Measurements from ENCODE around the gene ALPI. TPM values are rescaled to one million over a fixed set of nuclear protein-coding genes. Genes with fewer than 3 reads are reported as not detected.

ALPI gene
- polyA plus RNA-seq, 4 donors = 0.06 to 0.09 TPM; not detected in 2

- no peak for DNase-seq (ENCODE audit: low read depth in 4 of 4, low spot score in 3 of 4)
Measured at GRCh38 chr2:232483311-232483922, 27.5 kb downstream of the ALPI start.

GRCh38 chr2:232483923-232484627, 28.1 kb downstream of the ALPI start:
- no peak for DNase-seq (ENCODE audit: low read depth in 4 of 4, low spot score in 3 of 4)

- no peak for DNase-seq (ENCODE audit: low read depth in 4 of 4, low spot score in 3 of 4)
Measured at GRCh38 chr2:232484628-232485347, 28.8 kb downstream of the ALPI start.

DNA sequence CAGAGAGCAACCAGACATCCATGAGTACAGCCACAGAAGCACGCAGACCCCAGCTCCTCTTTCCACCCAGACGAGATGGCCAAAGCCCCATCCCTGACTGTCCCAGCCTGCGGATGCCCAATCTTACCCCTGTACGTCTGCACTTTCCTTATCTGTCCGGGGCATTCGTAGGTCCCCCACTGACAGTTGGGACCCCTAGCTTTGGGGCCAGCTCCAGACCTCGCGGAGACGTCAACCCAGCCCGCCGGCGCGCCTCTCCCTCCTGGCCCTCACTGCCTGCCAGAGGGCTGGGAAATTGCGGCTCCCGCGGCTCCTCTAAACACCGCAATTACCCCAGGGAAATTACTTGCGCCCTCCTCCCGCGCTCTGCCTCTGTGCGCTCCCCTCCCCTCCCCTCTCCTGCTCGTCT, 29.4 kb downstream of the ALPI start:
- no peak for DNase-seq (ENCODE audit: low read depth in 4 of 4, low spot score in 3 of 4)

DNA sequence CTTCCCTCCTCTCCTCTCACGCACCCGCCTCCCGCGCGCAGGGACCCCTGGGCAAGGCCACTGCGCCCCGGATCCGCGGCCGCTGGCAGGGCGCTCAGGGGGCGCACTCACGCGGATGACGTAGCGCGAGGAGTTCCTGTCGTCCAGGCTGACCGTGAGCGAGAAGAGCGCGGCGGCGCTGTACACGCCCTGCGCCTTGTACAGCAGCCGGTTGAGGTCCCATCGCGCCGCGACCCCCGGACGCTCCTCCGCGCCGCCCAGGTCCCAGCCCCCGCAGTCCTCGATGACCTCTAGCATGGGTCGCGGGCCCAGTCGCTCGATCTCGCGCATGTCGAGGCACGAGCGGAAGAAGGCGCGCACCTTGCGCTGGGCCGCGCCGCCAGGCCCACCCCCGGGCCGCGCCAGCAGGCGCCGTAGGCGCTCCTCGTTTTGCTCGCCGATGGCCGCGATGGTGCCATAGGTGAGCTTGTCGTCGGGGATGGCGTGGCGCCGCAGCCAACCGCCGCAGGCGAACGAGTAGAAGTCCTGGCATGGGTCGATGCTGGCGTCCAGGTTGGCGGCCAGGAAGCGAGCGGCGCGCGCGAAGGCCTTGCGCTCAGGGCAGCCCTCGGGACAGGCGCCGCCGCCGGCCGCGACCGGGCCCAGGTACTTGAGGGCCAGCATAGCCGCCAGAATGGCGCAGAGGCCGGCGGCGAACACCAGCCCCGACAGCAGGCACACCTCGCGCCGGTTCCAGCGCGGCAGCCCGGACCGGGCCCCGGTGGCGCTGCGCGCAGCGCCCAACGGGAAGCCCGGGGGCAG, 30.0 kb downstream of the ALPI start:
- DNase-seq (ENCODE audit: low read depth in 4 of 4, low spot score in 3 of 4) = no peak

DNA sequence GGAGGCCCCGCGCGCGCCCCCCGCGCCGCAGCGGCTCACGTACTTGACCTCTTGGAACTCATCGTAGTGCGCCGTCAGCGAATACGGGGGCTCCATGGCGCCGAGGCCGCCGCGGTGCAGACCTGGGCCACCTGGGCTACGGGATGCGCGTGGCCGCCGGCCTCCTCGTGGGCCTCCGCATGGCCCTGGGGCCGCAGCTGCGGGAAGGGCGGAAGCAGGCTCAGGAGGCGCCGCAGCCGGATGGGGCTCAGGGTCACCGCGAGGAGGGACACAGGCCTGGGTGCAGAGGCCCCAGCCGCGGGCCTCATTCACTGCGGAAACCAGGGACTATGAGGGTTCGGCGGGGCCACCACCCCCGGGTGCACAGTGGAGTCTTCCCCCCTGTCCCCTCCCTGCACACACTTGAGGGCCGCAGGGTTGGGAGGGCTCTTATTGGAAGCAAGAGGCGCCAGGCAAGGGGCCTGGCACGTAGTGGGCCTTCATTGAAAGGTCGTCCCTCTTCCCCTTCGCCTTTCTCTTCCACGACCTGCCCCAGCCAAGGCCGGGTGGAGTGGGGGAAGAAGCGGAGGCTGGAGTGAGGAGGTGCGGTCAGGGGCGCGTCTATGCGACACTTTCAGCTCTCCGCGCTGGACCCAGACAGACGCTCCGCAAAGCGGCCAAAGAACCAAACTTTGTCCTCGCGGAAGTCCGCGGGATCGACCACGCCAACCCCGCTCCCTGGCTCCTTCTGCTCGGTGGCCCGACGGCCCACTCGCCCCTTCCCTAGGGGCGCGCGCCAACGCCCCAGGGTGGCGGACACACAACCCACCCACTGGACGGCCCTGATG, 30.8 kb downstream of the ALPI start:
- DNase-seq (ENCODE audit: low read depth in 4 of 4, low spot score in 3 of 4) = no peak

DNA sequence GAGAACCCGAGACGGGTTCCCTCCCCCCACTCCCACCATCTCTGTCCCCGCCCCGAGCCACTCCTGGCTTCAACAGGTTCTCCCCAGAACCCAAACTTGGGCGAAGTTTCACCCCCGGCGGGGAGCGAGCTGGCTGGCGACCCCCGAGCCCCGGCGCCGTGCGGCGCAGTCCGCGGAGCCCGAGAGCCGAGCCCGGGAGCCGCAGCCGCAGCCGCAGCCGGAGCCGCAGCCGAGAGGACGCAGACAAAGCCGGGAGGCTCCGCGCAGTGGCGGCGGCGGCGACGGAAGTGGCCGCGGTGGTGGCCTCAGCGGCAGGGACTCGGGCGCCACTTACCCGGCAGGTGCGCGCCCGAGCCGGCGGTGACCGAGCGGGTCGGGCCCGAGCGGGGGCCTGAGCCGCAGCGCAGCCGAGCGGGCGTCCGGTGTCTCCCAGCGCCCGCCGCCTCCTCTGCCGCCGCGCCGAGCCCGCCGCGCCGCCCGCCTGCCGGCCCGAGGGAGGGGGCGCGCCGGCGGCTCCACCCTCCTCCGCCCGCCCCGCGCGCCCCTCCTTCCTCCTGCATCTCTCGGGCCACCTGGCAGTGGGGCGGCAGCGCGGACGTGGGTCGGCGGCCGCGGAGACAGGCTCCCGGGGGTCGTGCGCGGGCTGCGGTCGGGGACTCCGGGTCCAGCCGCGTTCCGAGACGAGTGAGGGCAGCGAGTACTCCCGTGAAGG, 31.6 kb downstream of the ALPI start, which contains the start of gene ECEL1:
TSS of gene ECEL1 (minus strand) at position 450 of the 712 bp plus-strand sequence. CDS start 1,181 bp downstream, outside the sequence.
- no peak for DNase-seq (ENCODE audit: low read depth in 4 of 4, low spot score in 3 of 4)

- no peak for DNase-seq (ENCODE audit: low read depth in 4 of 4, low spot score in 3 of 4)
Measured at GRCh38 chr2:232488097-232488711, 32.3 kb downstream of the ALPI start.

DNA sequence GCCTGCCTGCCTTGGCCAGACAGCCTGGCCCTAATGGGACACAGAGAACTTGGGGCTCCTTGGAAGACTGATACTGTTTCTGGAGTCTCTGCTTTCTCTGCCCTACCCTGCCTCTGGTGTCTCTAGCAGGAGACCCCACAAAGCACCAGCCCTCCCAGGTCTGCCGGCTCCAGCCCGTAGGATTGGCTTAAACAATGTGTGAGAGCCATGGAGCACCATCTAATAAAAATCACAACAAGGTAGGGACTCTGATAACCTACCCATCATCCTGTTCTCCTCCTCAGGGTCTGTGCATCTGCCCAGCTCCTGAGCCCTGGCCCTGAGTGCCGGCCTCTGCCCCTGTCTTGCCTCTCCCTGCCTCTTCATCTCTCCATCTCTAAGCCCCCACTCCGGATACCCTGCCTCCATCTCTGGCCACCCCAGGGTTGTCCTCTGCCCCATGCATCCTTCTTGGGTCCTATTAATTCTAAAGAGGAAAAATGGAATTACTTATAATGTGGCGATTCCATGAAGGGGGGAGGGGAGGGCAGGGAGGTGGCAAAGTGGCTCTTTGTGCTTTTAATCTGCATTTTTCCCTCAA, 32.9 kb downstream of the ALPI start:
- no peak for DNase-seq (ENCODE audit: low read depth in 4 of 4, low spot score in 3 of 4)

- no peak for DNase-seq (ENCODE audit: low read depth in 4 of 4, low spot score in 3 of 4)
Measured at GRCh38 chr2:232489516-232490220, 33.7 kb downstream of the ALPI start.

- no peak for DNase-seq (ENCODE audit: low read depth in 4 of 4, low spot score in 3 of 4)
Measured at GRCh38 chr2:232490221-232491138, 34.5 kb downstream of the ALPI start.

GRCh38 chr2:232491139-232491780, 35.3 kb downstream of the ALPI start:
- no peak for DNase-seq (ENCODE audit: low read depth in 4 of 4, low spot score in 3 of 4)

DNA sequence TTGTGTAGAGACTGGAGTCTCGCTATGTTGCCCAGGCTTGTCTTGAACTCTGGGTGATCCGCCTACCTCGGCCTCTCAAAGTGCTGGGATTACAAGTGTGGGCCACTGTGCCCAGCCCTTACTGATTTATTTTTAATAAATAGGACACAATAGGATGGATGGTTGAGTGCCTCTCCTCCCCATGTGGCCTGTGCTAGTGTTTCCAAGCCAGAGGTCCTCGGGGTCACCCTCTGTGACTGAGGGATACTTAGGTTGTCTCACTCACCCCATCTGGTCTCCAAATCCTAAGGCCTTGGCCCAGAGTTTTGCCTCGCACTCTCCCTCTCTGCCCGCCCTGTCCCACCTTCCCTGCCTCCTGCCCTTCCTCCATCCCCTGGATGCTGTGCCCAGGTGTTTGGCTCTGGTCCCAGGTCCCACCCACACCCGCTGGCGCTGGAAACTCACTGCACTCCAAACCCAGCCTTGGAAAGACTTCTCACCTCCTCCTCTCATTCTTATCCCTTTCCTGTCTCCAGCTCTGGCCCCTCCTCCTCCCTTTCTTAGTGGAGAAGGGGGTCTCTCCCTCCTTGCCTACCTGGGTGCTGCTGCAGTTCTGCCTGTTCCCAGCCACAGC, 36.4 kb downstream of the ALPI start:
- no peak for DNase-seq (ENCODE audit: low read depth in 4 of 4, low spot score in 3 of 4)

DNA sequence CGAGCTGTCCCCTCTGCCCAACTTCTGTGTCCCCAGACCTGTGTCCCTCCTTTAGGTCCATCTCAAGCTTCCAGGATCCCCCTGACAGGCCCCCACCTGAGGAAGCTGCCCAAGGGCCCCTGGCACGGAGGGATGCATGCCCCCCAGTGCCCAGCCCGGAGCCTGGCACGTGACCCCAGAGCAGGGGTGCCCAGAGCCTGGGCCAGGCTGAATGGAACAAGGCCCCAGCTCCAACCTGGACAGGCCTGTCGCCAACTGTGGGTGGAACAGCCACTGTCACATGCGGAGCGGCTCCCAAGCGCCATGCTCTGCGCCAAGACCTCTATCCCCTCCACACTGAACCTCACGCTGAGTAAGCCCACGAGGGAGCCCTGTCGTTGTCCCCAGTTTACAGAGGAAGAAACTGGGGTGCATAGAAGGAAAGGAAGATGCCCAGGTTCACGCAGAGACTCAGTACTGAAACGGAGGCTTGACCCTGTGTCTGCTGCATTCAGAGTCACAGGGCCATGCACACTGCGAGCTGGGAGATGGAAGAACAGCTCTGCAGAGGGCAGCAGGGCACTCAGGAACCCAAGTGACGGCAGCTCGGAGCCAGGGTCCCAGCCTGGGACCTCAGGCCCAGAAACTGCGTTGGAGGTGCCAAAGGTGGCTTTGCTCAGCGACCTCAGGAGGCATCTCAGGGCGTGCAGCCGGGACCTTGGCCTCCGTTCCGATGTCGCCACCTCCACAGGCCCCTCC, 37.2 kb downstream of the ALPI start:
- DNase-seq (ENCODE audit: low read depth in 4 of 4, low spot score in 3 of 4) = no peak

All from left renal pelvis (tissue), 4 donors.